Measurements from ENCODE around the gene GLRX.

- TF ChIP-seq POLR2A (IDR thresholded peaks at IDR 0.05; ENCODE audit: low read depth, low read length) = no peak
- no peak for TF ChIP-seq POLR2AphosphoS5 (IDR thresholded peaks at IDR 0.05; ENCODE audit: low read depth, low read length)
- TF ChIP-seq TAF1 (IDR thresholded peaks at IDR 0.05; ENCODE audit: low read depth, low read length) = no peak
- TF ChIP-seq POU2F2 (IDR thresholded peaks at IDR 0.05; ENCODE audit: low read depth, low read length) = no peak
- TF ChIP-seq PAX5 (IDR thresholded peaks at IDR 0.05; ENCODE audit: insufficient read depth, low read length, severe bottlenecking) = no peak
- TF ChIP-seq SPI1 (IDR thresholded peaks at IDR 0.05; ENCODE audit: low read depth, low read length) = peak; percentile 25; the same call in 1 of the 2 replicates
Observed at GRCh38 chr5:95836544-95836943, 14.0 kb upstream of the GLRX start.
